ENCODE results near the gene MIF.
"Not testable (repeated sequence)": the region's sequence is repeated elsewhere in the genome, so short reads cannot be mapped to it uniquely, and the experiment has no call there.

Gene MIF

DNA sequence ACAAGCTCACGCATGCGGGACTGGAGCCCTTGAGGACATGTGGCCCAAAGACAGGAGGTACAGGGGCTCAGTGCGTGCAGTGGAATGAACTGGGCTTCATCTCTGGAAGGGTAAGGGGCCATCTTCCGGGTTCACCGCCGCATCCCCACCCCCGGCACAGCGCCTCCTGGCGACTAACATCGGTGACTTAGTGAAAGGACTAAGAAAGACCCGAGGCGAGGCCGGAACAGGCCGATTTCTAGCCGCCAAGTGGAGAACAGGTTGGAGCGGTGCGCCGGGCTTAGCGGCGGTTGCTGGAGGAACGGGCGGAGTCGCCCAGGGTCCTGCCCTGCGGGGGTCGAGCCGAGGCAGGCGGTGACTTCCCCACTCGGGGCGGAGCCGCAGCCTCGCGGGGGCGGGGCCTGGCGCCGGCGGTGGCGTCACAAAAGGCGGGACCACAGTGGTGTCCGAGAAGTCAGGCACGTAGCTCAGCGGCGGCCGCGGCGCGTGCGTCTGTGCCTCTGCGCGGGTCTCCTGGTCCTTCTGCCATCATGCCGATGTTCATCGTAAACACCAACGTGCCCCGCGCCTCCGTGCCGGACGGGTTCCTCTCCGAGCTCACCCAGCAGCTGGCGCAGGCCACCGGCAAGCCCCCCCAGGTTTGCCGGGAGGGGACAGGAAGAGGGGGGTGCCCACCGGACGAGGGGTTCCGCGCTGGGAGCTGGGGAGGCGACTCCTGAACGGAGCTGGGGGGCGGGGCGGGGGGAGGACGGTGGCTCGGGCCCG, at the start of gene MIF:
Gene MIF, plus strand, starts transcription at position 439 of the 765 bp plus-strand sequence. Its CDS starts 92 bp downstream, at position 531.
- DNase-seq (ENCODE audit: low read depth in 2 of 2) = peak; percentile 91

DNA sequence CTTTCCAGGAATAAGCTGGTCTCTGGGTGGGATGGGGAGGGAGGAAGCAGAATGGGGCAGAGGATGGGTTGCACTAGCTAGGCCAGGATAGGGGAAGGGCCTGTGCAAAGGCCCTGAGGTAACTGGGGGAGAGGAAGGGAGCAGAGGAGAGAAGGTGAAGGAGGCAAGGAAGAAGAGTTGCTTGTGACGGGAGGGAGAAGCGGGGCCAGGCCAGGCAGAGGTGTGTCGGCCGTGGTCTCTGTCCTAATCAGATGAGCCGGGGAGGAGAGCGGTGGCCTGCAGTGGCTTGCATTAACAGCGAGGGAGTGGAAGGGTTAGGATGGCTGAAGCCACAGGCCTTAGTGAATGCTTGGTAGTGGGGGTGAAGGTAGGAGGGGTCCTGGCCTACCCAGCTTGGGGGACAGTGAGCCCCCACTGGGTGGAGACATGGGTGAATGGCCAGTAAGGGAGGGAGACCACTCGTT, 49.4 kb upstream of the MIF start:
- DNase-seq (ENCODE audit: low read depth in 2 of 2) = no peak

DNA sequence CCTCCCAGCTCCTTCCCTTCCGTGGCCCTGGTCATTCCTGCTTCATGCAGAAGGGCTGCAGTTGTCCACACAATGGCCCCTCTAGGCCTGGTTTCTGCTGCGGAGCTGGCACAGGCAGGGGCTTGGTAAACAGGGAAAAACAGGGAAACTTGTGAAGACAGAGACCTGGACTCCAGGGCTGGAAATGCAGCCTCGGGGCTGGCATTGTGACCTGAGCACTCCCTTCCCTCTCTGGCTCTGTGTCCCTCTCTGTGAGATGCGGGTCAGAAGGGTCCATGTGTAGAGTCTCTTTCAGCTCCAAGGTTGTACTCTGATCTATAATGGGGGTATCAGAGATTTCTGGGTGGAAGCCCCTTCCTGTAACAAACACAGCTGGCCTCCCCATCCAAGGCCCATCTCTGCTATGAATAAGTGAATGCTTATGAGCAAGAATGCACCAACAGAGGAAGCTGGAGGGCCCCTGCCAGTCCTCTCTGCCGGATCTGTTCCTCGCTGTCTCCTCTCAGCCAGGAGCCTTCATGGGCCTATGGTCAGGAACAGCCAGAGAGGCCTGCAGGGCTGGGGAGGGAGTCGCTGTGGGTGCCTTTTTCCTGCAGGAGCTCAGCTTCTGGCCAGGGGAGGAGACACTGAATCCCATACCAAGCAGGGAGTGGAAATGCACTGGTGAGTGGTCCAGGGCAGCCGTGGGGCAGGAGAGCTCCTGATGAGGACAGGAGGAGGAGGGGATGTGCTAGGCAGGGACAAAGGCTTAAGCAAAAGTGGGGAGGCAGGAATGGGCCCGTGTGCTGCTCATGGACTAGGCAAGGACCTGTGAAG, 48.7 kb upstream of the MIF start:
- no peak for DNase-seq (ENCODE audit: low read depth in 2 of 2)

DNA sequence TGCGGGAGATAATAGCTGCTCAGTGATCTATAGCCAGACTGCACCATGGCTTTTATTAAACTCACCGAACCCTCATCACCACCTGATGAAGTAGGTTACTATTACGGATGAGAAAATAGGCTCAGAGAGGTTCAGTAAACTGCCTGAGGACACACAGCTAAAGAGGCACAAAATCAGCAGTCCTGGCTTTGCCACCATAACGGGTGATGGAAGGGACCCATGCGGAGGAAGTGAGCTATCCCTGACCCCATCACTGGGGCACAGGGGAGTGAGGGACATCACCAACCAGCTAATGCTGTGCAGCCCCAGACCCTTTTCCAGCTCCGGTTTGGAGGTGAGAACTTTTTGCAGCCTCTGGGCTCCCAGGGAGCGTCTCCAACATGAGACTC, 48.1 kb upstream of the MIF start:
- no peak for DNase-seq (ENCODE audit: low read depth in 2 of 2)

DNA sequence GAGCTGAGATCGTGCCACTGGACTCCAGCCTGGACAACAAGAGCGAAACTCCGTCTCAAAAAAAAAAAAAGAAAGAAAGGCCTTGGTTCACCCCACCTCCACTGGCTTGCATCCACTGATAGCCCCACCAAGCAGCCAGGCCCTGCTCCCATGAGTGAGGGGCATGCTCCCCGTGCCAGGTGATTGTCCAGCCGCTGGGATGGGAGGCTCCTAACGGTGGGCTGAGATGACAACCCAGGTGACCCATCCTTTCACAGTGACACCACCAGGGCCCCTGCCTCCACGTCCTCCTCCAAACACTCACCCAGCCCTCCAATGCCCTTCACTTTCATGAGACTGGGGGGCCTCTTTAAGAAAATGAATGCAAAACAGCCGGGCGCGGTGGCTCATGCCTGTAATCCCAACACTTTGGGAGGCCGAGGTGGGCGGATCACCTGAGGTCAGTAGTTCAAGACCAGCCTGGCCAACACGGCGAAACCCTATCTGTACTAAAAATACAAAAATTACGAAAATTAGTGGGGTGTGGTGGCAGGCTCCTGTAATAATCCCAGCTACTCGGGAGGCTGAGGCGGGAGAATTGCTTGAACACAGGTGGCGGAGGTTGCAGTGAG, 46.8 kb upstream of the MIF start:
- DNase-seq (ENCODE audit: low read depth in 2 of 2) = no peak

DNA sequence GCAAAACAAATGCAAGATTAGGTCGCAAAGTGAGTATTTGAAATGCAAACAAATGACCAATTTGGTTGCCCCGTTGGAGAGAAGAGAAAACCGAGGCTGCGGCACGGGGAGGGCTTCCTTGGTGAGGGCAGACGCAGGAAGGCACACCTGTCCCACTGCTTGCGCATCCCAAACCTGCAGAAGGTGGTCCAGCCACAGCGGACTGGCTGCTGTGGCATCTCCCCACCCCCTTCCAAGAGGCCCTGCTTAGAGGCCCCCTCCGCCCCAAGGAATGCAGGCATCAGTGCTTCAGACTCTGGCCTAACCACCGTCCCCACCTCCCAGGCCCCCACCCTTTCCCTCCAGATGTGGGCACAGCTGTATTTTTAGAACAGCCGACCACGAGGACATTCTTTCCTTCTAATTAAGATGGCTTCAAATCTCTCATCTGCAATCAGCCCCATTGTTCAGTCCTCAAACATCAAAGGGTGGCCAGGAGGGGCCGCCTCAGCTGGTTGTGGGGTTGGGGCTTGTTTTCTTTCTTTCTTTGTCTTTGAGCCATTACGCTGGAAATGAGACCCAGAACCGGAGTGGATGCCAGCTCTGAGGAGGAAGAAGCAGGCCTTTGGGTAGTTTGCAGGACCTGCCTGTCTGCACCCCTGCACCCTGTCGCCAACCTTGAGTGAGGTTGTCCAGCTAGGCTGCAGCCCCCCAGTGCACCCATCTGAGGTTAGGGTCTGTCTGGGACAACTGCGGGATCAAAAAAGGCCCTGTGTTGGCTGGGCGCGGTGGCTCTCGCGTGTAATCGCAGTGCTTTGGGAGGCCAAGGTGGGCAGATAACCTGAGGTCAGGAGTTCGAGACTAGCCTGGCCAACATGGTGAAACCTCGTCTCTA, 46.0 kb upstream of the MIF start:
- no peak for DNase-seq (ENCODE audit: low read depth in 2 of 2)

DNA sequence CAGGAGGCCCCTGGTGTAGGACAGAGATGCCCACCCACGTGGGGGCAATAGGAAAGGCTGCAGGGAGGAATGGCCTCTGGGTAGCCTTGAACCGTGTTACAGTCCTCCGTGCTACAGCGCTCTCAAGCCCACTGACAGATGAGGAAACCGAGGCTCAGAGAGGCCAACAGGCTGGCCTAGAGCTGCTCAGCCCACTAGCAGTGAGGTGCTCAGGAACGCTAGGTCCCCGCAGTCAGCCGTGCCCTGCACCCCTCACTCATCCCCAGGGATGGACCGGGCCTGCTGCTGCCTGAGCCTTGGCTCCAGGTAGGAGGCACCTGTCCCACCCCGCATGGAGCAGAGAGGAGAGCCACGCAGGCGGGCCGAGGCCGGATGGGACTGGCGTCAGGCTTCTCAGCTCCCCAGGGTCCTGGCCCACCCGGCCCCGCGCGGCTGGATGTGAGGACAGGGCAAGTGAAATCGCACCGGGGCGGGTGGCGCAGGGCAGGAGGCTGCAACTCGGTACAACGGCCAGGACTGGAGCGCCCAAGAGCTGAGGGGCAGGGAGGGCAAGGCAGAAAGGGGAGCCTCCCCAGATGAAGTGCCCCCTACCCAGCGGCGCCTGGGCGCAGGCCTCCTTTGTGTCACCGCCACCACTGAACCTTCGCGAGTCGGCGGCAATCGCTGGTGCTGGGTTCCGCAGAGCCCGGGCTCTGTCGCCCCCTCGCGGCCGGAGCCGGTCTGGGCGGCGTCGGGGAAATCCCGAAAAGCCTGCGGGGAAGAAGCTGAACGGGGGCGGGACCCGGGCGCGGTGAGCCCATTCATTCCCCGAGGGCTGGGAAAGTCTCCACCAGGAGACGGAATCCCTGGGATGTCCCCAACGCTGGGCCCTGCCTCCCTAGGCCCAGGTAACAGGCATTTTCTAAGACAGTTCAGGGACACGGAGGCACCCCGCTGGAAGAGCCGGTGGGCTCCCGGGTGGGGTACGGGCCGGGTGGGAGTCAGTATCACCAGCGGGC, 44.9 kb upstream of the MIF start:
- peak; percentile 74 to 76 for DNase-seq (ENCODE audit: low read depth in 2 of 2)

DNA sequence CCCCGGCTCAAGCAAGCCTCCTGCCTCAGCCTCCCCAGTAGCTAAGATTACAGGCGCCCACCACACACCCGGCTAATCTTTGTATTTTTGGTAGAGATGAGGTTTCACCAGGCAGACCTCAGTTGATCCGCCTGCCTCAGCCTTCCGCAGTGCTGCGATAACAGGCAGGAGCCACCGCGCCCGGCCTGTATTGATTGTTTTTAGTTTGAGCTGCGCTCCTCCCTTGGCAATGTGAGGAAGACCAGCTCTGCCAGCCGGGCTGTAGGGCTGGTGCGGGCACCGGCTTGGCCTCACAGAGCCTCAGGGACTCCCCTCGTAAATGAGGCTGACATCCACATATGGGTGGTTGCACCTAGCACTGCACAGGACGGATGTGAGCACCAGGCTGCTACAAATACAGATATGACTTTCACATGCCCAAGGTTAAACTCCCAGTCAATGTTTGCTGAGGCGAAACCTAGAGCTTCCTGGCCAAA, 44.0 kb upstream of the MIF start:
- DNase-seq (ENCODE audit: low read depth in 2 of 2) = no peak

DNA sequence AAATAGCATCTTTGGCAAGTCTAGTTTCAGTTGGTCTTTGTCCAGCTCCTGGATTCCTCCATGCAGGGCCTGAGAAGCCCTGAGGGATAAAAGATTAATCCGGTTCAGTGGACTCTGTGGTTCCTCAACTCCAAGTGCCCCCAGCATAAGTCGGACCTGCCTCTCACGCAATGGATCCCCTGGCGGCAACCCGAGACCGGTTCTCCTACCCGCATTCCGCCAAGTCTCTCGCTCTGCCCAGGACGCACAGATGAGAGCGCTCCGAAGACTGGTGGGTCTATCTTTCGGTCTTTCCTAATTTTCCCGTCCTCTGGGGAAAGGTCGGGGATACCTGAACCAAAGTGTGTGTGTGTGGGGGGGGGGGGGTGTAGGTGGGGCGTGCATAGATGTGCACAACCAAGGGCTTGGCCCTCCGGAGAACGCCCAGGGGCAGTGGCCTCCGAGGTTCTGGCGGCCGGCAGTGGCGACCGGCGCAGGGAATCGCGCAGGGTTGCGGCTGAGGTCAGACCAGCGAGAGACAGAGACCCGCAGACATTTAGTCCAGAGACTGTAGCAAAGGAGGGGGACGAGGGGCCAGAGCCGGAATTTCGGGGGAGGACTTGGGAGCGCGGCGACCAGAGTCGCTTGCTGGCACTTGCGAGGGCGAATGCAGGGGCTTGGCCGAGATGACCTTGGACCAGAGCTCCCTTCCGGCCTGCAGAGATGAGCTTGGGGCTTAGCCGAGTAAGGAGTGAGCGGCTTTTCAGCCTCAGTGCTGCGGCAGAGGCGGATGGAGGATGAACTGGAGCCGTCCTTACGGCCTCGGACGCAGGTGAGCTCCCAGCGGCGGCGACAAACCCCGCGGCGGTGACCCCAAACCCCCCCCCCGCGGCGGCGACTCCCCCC, 37.2 kb upstream of the MIF start:
- no peak for DNase-seq (ENCODE audit: low read depth in 2 of 2)

DNA sequence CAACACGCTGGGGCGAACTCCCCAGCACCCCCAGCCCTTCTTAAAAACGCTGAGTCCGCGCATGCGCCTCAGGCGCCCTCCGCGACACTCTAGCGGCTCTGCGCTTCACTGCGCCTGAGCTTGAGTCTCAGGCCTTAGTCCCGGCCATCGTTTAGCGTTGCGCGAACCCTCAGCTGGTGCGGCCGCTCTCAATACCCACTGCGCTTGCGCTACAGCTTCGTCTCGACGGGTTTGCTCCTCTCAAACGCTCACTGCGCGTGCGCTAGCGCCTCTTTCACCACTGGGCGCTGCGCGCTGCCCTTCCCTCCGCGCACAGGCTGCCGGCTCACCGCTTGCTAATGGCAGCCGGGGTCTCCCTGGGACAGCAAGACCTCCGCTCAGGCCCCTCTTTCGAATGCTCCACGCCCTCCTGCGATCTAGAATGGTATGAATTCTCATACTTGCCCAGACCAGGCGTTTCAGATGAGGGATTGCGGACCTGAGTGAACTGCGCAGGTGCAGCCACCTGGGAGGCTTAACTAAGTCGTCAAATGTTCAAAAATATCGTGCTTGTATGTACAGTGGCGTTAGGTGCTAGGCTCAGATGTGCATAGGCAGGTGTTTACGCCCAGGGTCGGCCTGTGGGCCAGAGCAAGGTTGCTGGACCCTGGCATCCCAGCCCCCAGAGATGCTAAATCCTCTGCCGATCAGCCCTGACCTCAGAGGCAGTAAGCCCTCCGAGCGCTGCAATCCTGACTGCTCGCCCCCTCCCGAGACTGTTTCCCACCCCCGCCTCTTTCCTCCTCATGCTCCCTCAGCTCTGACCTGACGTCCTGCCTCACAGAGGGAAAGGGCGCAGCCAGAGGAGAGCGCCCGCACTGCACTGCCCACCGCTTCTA, 36.3 kb upstream of the MIF start, which contains the start of gene SLC2A11:
Gene SLC2A11, plus strand, starts transcription at position 270 of the 878 bp plus-strand sequence. Its CDS starts 125 bp downstream, at position 395.
- peak; percentile 84 to 86 for DNase-seq (ENCODE audit: low read depth in 2 of 2)

DNA sequence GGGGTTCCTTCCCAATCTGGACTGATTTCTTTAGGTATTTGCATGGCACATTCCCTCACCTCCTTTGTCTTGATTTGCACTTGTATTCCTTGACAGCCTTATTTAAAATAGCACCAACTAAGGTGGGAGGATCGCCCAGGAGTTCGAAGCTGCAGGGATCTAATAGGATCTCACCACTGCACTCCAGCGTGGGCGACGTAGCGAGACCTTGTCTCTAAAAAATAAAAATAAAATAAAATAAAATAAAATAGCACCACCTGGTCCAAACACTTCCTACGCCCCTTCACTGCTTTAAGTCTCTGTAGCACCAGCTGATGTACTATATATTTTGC, 35.7 kb upstream of the MIF start:
- no peak for DNase-seq (ENCODE audit: low read depth in 2 of 2)

DNA sequence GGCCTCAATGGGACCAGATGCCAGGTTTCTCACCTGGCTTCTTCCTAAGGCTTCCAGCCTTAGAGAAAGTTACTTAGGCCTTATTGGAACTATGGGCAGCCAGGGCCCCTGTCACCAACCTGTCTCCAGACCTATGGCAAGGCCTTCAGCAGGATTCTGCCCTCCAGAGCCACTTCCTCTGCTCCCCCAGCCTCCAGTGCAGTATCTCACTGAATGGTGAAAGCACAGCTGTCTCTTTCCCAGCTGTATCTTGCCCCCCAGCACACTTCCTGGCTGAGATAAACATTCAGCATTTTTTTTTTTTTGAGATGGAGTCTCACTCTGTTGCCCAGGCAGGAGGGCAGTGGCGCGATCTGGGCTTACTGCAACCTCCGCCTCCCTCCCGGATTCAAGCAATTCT, 35.0 kb upstream of the MIF start:
- no peak for DNase-seq (ENCODE audit: low read depth in 2 of 2)

DNA sequence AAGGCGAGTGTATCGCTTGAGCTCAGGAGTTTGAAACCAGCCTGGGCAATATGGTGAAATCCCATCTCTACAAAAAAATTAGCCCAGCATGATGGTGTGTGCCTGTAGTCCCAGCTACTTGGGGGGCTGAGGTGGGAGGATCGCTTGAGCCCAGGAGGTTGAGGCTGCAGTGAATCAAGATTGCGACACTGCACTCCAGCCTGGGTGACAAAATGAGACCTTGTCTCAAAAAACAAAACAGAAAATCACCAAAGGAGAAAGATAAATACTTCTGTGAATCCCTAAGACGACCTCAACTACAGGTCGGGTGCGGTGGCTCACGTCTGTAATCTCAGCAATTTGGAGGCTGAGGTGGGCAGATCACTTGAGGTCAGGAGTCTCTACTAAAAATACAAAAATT, 34.0 kb upstream of the MIF start:
- not testable (repeated sequence) for DNase-seq (ENCODE audit: low read depth in 2 of 2)

DNA sequence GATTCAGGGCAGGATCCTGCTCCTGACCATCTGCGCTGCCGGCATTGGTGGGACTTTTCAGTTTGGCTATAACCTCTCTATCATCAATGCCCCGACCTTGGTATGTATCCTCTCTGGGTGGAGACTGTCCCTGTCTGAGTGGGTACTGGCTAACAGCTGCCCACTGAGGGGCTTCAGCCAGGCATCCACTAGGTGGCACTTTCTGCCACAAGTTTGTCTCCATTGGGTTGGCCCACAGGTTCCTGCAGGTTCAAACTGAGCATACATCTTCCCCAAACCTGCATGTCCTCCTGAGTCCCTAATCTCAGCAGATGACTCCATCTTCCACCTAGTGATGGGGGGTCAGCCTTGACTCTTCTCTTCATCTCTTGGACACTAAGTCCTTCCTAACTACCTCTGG, 32.1 kb upstream of the MIF start:
- no peak for DNase-seq (ENCODE audit: low read depth in 2 of 2)

DNA sequence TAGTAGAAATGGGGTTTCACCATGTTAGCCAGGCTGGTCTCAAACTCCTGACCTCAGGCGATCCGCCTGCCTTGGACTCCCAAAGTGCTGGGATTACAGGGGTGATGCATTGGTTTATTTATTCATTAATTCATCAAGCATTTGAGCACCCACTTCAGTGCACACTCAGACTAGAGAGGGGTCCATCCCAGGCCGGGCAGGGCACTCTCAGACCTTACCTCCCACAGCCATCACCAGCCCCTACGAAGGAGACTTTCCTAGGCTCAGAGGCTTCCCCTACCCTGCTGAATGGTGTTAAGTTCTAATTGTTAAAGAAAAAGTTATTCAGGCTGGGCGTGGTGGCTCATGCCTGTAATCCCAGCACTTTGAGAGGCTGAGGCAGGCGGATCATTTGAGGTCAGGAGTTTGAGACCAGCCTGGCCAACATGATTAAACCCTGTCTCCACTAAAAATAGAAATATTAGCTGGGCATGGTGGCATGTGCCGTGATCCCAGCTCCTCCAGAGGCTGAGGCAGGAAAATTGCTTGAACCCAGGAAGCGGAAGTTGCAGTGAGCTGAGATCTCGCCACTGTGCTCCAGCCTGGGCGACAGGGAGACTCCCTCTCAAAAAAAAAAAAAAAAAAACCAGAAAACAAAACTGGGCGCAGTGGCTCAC, 29.6 kb upstream of the MIF start:
- not testable (repeated sequence) for DNase-seq (ENCODE audit: low read depth in 2 of 2)

DNA sequence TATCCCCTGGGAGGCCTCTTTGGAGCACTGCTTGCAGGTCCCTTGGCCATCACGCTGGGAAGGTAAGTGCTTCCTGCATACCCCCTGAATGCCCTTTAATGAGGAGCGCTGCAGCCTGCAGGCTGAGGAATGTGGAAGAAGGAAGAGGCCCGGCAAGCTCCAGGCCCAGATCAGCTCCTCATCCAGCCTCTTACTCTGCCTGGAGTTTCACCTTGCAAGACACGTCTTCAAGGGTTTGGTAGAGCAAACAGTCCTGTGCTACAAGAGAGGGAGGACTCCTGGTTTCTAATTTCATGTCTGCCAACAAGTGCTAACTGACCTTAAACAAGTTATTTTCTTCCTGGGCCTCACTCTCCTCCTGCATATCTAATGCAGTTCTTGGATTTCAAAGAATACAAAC, 25.6 kb upstream of the MIF start:
- no peak for DNase-seq (ENCODE audit: low read depth in 2 of 2)

DNA sequence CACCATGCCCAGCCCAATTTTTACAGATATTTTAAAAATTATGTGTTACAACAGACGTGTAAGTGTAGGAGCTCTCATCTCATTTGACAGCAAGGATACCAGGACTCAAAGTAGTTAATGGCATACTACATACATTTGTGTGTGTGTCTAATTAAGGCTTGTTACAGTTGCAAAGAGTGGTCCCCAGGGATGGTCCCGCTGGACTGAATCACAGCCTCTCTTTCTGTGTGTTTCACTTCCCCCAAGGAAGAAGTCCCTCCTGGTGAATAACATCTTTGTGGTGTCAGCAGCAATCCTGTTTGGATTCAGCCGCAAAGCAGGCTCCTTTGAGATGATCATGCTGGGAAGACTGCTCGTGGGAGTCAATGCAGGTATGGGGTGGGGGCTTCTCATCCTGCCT, 19.3 kb upstream of the MIF start:
- DNase-seq (ENCODE audit: low read depth in 2 of 2) = no peak

DNA sequence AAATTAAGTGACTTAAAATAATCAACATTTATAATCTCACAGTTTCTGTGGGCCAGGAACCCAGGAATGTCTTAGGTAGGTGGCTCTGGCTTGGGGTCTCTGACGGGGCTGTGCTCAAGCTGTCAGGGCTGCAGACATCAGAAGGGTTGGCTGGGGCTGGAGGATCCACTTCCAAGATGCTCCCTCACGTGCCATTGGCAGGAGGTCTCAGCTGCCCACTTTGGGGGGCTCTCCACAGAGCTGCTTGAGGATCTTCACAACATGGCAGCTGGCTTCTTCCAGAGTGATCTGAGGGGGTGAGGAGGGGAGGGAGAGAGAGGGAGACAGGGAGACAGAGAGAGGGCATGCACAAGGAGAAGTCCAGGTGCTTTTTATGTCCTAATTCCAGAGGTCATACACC, 18.4 kb upstream of the MIF start:
- no peak for DNase-seq (ENCODE audit: low read depth in 2 of 2)
